Measurements from ENCODE around the gene PIAS4.
"Not testable (repeated sequence)": the region's sequence is repeated elsewhere in the genome, so short reads cannot be mapped to it uniquely, and the experiment has no call there.

The PIAS4 gene

GRCh38 chr19:4007021-4007835, at the start of gene PIAS4:
Gene PIAS4, plus strand, starts transcription at chr19:4007736. Its CDS starts 25 bp downstream, at chr19:4007761.
- peak; percentile 99 for DNase-seq

- no peak for DNase-seq
Observed at GRCh38 chr19:3958836-3959765, 48.4 kb upstream of the PIAS4 start.

GRCh38 chr19:3959766-3960131, 47.8 kb upstream of the PIAS4 start:
- no peak for DNase-seq

- DNase-seq, result no peak
Observed at GRCh38 chr19:3961007-3961406, 46.5 kb upstream of the PIAS4 start.

GRCh38 chr19:3963458-3964255, 43.9 kb upstream of the PIAS4 start:
- no peak for DNase-seq

GRCh38 chr19:3964256-3965194, 43.0 kb upstream of the PIAS4 start:
- no peak for DNase-seq

- no peak for DNase-seq
Observed at GRCh38 chr19:3966051-3967017, 41.2 kb upstream of the PIAS4 start.

GRCh38 chr19:3967983-3968382, 39.6 kb upstream of the PIAS4 start:
- not testable (repeated sequence) for DNase-seq

GRCh38 chr19:3968556-3969434, 38.7 kb upstream of the PIAS4 start:
- DNase-seq, result no peak

- DNase-seq, result no peak
Observed at GRCh38 chr19:3969435-3970312, 37.9 kb upstream of the PIAS4 start.

GRCh38 chr19:3970313-3970807, 37.2 kb upstream of the PIAS4 start:
- DNase-seq, result no peak

- DNase-seq, result peak; percentile 94
Observed at GRCh38 chr19:3970808-3971598, 36.5 kb upstream of the PIAS4 start, which contains the start of gene DAPK3. Gene DAPK3, minus strand, starts transcription at chr19:3971099. Its CDS starts 1,364 bp downstream, at chr19:3969735.

GRCh38 chr19:3975144-3975543, 32.4 kb upstream of the PIAS4 start:
- no peak for DNase-seq

GRCh38 chr19:3975637-3976087, 31.9 kb upstream of the PIAS4 start:
- DNase-seq, result no peak

GRCh38 chr19:3976495-3977241, 30.9 kb upstream of the PIAS4 start:
- no peak for DNase-seq
